ENCODE results near the gene TBKBP1. TPM values are rescaled to one million over a fixed set of nuclear protein-coding genes. Genes with fewer than 3 reads are reported as not detected.
A peak's percentile ranks its signal among the peaks of the same experiment; 100 is the strongest.

TBKBP1 gene
- total RNA-seq, 1 donor from 2014 or later, result 6.3 TPM

DNA sequence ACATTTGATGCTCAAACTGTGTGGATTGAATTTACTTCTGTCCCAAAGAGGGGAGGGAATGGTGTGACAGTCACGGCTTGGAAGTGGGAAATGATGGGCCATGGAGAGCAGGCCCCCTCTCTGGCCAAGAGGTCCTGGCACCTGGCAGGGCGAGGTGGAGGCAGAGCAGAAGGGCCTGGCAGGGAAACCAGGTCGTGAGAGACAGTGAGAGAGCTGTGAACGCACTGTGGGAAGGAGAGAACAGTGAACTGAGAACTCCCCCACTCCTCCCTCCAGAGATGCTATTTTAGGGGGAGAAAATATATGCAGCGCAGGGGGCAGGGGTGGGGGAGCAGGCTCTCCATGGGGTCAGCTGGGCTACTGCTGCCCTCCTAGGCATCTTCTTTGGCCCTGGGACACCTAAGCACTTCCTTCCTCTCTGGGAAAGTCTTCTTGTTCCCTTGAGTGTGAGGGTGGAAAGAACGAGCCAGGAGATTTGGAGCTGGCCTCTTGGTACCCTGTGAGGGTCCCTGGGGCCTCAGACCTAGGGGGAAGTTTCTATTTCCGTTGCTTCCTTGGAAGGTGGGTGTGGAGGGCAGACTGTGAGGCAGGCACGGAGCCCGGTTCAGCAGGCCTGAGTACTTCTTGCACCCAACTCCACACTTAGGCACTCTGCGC, 21.8 kb downstream of the TBKBP1 start:
- DNase-seq (ENCODE audit: low read depth) (no peak), FAIRE-seq (no peak)
- Histone ChIP-seq H3K4me3 (ENCODE audit: low read depth, low read length) (no peak overlapping the region), H3K27me3 (ENCODE audit: control insufficient read depth, insufficient read depth, low read length) (peaks cover 32% of the 10 kb centered on the region), H3K36me3 (ENCODE audit: control insufficient read depth, insufficient read depth, low read length) (no peaks in the 10 kb centered on the region)
- TF ChIP-seq CTCF (IDR thresholded peaks at IDR 0.05; ENCODE audit: insufficient read depth, low read length, severe bottlenecking), result no peak

DNA sequence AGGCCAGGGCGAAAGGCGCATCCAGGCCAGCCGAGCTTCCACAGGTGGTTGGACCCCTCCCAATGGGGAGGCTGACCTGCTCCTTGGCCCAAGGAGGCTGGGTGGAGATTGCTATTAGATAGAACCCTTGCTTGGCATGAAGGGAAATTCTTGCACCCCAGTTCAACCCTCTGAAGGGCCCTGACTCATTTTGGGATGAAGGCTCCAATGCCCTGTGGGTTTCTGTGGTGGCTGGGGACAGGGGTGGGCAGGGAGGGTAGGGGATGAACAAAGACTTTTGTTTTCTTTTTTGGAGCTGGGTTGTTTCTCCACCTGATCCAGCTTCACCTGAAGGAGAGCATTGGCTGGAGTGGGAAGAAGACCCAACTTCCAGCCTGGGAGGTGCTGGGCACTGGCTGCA, 22.4 kb downstream of the TBKBP1 start:
- Histone ChIP-seq H3K27me3 (ENCODE audit: control insufficient read depth, insufficient read depth, low read length) (peaks cover 35% of the 10 kb centered on the region), H3K4me3 (ENCODE audit: low read depth, low read length) (no peak overlapping the region), H3K36me3 (ENCODE audit: control insufficient read depth, insufficient read depth, low read length) (no peaks in the 10 kb centered on the region)
- TF ChIP-seq CTCF (IDR thresholded peaks at IDR 0.05; ENCODE audit: insufficient read depth, low read length, severe bottlenecking), result no peak
- no peak for DNase-seq (ENCODE audit: low read depth)
- no peak for FAIRE-seq

DNA sequence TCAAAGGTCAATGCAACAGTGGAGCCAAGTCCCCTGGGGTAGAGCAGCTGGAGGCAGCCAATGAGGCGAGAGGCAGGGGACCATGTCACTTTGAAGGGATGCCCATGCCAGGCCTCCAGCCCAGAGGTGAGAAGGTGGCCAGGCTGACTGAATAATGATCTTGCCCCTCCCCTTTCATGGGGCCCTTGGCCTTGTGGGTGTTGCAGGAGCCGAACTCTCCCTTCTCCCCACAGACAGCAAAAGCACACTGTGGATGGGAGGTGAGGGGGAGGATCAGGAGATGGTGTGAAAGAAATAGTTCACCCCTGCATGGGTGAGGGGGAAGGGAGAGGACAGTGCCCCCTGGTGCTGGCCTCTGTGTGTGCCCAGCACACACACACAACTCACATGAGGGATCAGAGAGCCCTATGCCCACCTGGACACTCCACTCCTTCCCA, 23.3 kb downstream of the TBKBP1 start:
- H3K36me3 ChIP-seq (ENCODE audit: control insufficient read depth, insufficient read depth, low read length), result no peaks in the 10 kb centered on the region
- DNase-seq (ENCODE audit: low read depth) (no peak), FAIRE-seq (no peak)
- H3K27me3 ChIP-seq (ENCODE audit: control insufficient read depth, insufficient read depth, low read length), result peaks cover 43% of the 10 kb centered on the region
- TF ChIP-seq CTCF (IDR thresholded peaks at IDR 0.05; ENCODE audit: insufficient read depth, low read length, severe bottlenecking), result peak; percentile 33
- H3K4me3 ChIP-seq (ENCODE audit: low read depth, low read length), result no peak overlapping the region

- FAIRE-seq, result peak; percentile 13
Measured at GRCh38 chr17:47717979-47718621, 24.1 kb downstream of the TBKBP1 start.

GRCh38 chr17:47718634-47719405, 24.9 kb downstream of the TBKBP1 start:
- Histone ChIP-seq H3K27me3 (ENCODE audit: control insufficient read depth, insufficient read depth, low read length) (peaks cover 34% of the 10 kb centered on the region), H3K36me3 (ENCODE audit: control insufficient read depth, insufficient read depth, low read length) (no peaks in the 10 kb centered on the region), H3K4me3 (ENCODE audit: low read depth, low read length) (no peak overlapping the region)
- DNase-seq (ENCODE audit: low read depth), result no peak
- FAIRE-seq, result no peak
- TF ChIP-seq CTCF (IDR thresholded peaks at IDR 0.05; ENCODE audit: insufficient read depth, low read length, severe bottlenecking), result no peak

More at GRCh38 chr17:47717979-47718621, 24.1 kb downstream of the TBKBP1 start:
- Histone ChIP-seq H3K36me3 (ENCODE audit: control insufficient read depth, insufficient read depth, low read length) (no peaks in the 10 kb centered on the region), H3K4me3 (ENCODE audit: low read depth, low read length) (no peak overlapping the region), H3K27me3 (ENCODE audit: control insufficient read depth, insufficient read depth, low read length) (peaks cover 37% of the 10 kb centered on the region)
- no peak for TF ChIP-seq CTCF (IDR thresholded peaks at IDR 0.05; ENCODE audit: insufficient read depth, low read length, severe bottlenecking)
- DNase-seq (ENCODE audit: low read depth), result no peak
